T-helper 22 cell (primary cell): ENCODE measurements around the gene MBD1.
"Not testable (repeated sequence)": the region's sequence is repeated elsewhere in the genome, so short reads cannot be mapped to it uniquely, and the experiment has no call there.

Source experiments
- DNase-seq: peaks from one replicate; pipeline ENCODE4 v3.0.0-alpha.2; 2020; ENCODE audit warnings: low read depth

The MBD1 gene

GRCh38 chr18:50273203-50274043 lies 7.9 kb downstream of the MBD1 start:
- no peak for DNase-seq

GRCh38 chr18:50272568-50272967 lies 8.8 kb downstream of the MBD1 start:
- no peak for DNase-seq

- peak; percentile 47 for DNase-seq
Observed at GRCh38 chr18:50268022-50268747, 13.1 kb downstream of the MBD1 start.

GRCh38 chr18:50266248-50266704 lies 15.0 kb downstream of the MBD1 start, which contains the start of gene CFAP53:
Gene CFAP53 (minus strand): TSS chr18:50266495. CDS start chr18:50266404, 91 bp downstream.
- DNase-seq, result peak; percentile 70

- DNase-seq, result no peak
Observed at GRCh38 chr18:50262977-50263376, 18.3 kb downstream of the MBD1 start.

GRCh38 chr18:50250935-50251334 lies 30.4 kb downstream of the MBD1 start:
- DNase-seq, result no peak

- no peak for DNase-seq
Observed at GRCh38 chr18:50249576-50249975, 31.7 kb downstream of the MBD1 start.

- DNase-seq, result no peak
Observed at GRCh38 chr18:50247561-50247960, 33.8 kb downstream of the MBD1 start.

- not testable (repeated sequence) for DNase-seq
Observed at GRCh38 chr18:50241768-50242167, 39.6 kb downstream of the MBD1 start.

- DNase-seq, result no peak
Observed at GRCh38 chr18:50240080-50240563, 41.2 kb downstream of the MBD1 start.

- no peak for DNase-seq
Observed at GRCh38 chr18:50232419-50232818, 48.9 kb downstream of the MBD1 start.

- DNase-seq, result no peak
Observed at GRCh38 chr18:50231621-50232020, 49.7 kb downstream of the MBD1 start.

- not testable (repeated sequence) for DNase-seq
Observed at GRCh38 chr18:50220249-50220648, 61.1 kb downstream of the MBD1 start.
